ENCODE measurements around the gene EDARADD. TPM values are rescaled to one million over a fixed set of nuclear protein-coding genes. Genes with fewer than 3 reads are reported as not detected.

Gene EDARADD
- total RNA-seq, 1 experiment from 2014 or later, result 0.91 TPM

DNA sequence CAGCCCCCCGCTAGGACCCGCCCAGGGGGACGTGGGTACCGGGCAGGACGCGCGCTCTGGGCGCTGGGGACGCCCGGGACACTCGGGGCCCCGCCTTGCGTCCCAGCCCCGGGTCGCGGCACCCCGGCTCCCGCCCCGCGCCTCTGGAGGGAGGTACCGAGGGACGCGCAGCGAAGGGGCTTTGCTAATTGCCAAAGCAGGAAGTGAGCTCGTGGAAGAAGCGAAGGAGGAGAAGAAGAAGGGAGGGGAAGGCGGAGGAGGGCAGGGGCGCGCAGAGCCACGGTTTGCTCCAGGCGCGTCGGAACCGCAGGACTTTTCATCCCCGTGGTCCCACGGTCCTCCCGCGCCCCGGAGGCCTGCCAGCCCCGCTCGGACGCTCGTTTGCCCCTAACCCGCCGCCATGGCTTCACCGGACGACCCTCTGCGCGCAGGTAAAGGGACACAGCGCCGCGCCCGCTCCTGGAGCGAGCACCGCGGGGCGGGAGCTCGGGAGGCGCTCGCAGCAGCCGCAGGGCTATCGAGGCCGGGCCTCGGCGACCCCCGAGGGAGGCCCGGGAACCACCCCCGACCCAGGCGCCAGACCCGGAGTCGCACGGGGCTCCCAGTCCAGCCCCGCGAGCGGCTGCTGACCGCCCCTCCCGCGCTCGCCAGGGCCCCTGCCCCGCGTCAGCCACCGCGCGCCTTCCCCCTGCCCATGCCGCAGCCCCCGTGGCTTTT lies 1.3 kb downstream of the EDARADD start:
- DNase-seq, result peak; percentile 5
- no peak overlapping the region for H3K9ac ChIP-seq (ENCODE audit: low read length)
- H3K27ac ChIP-seq (ENCODE audit: low read length), result no peak overlapping the region
- CTCF ChIA-PET, result no interaction called here
- H3K9me2 ChIP-seq (replicated peaks; ENCODE audit: low read length), result no peaks in the 10 kb centered on the region
- H3K79me2 ChIP-seq (ENCODE audit: low read length), result no peaks in the 10 kb centered on the region
- POLR2A ChIA-PET (ENCODE audit: unreplicated experiment), result interaction anchor here (0.7 kb wide), 1 partner anchor 1625 kb away, joined by 4 read pairs; no protein-coding TSS in a partner anchor
- intact Hi-C loops (cut with micrococcal nuclease), result no loop called here
- no peaks in the 10 kb centered on the region for H3K36me3 ChIP-seq (ENCODE audit: low read depth, low read length)
- peak overlapping the region; percentile 75 for H2AFZ ChIP-seq (ENCODE audit: low read length)
- no TSS peak for BruUV-seq (replicated peaks)
- peaks cover 24% of the 10 kb centered on the region for H3K27me3 ChIP-seq (ENCODE audit: low read length)
- no peaks in the 10 kb centered on the region for H4K20me1 ChIP-seq (ENCODE audit: low read length)
- TF ChIP-seq EZH2 (IDR thresholded peaks at IDR 0.05; ENCODE audit: low read length, unreplicated experiment) (peak; percentile 16), CTCF (conservative IDR thresholded peaks at IDR 0.05; ENCODE audit: low read depth, low read length) (no peak)
- no peaks in the 10 kb centered on the region for H3K9me3 ChIP-seq (ENCODE audit: low read length)
- no peaks in the 10 kb centered on the region for H3F3A ChIP-seq (ENCODE audit: low read length, unreplicated experiment)
- H3K4me3 ChIP-seq (ENCODE audit: low read length), result peak overlapping the region; percentile 70
- no peaks in the 10 kb centered on the region for H3K4me1 ChIP-seq (ENCODE audit: insufficient read depth, low read length)
- peak overlapping the region; percentile 84 for H3K4me2 ChIP-seq (ENCODE audit: low read length)
- ATAC-seq, result peak; percentile 33; the same call in 1 of the 2 replicates

GRCh38 chr1:236395947-236396664 lies 2.0 kb downstream of the EDARADD start:
- CTCF ChIA-PET, result no interaction called here
- DNase-seq (no peak), ATAC-seq (no peak)
- Histone ChIP-seq H4K20me1 (ENCODE audit: low read length) (no peaks in the 10 kb centered on the region), H2AFZ (ENCODE audit: low read length) (peak overlapping the region; percentile 75), H3K9me3 (ENCODE audit: low read length) (no peaks in the 10 kb centered on the region), H3F3A (ENCODE audit: low read length, unreplicated experiment) (no peaks in the 10 kb centered on the region), H3K4me1 (ENCODE audit: insufficient read depth, low read length) (no peaks in the 10 kb centered on the region), H3K4me3 (ENCODE audit: low read length) (peak overlapping the region; percentile 70), H3K9me2 (replicated peaks; ENCODE audit: low read length) (no peaks in the 10 kb centered on the region), H3K27ac (ENCODE audit: low read length) (no peak overlapping the region), H3K79me2 (ENCODE audit: low read length) (no peaks in the 10 kb centered on the region), H3K9ac (ENCODE audit: low read length) (no peak overlapping the region), H3K4me2 (ENCODE audit: low read length) (peak overlapping the region; percentile 84), H3K36me3 (ENCODE audit: low read depth, low read length) (no peaks in the 10 kb centered on the region), H3K27me3 (ENCODE audit: low read length) (peaks cover 24% of the 10 kb centered on the region)
- TF ChIP-seq EZH2 (IDR thresholded peaks at IDR 0.05; ENCODE audit: low read length, unreplicated experiment) (no peak), CTCF (conservative IDR thresholded peaks at IDR 0.05; ENCODE audit: low read depth, low read length) (no peak), EZH2phosphoT487 (IDR thresholded peaks at IDR 0.05; ENCODE audit: borderline replicate concordance, low read length) (no peak)
- no TSS peak for BruUV-seq (replicated peaks)
- POLR2A ChIA-PET (ENCODE audit: unreplicated experiment), result no interaction called here
- intact Hi-C loops (cut with micrococcal nuclease), result no loop called here

- Histone ChIP-seq H3K27ac (ENCODE audit: low read length) (no peak overlapping the region), H3K79me2 (ENCODE audit: low read length) (no peaks in the 10 kb centered on the region), H3K4me2 (ENCODE audit: low read length) (no peak overlapping the region), H4K20me1 (ENCODE audit: low read length) (no peaks in the 10 kb centered on the region), H3K9ac (ENCODE audit: low read length) (no peak overlapping the region), H2AFZ (ENCODE audit: low read length) (no peak overlapping the region), H3K9me3 (ENCODE audit: low read length) (no peaks in the 10 kb centered on the region), H3K27me3 (ENCODE audit: low read length) (peaks cover 30% of the 10 kb centered on the region), H3F3A (ENCODE audit: low read length, unreplicated experiment) (no peaks in the 10 kb centered on the region), H3K4me1 (ENCODE audit: insufficient read depth, low read length) (no peaks in the 10 kb centered on the region), H3K9me2 (replicated peaks; ENCODE audit: low read length) (no peaks in the 10 kb centered on the region), H3K36me3 (ENCODE audit: low read depth, low read length) (no peaks in the 10 kb centered on the region), H3K4me3 (ENCODE audit: low read length) (no peak overlapping the region)
- ChIA-PET CTCF (no interaction called here), POLR2A (ENCODE audit: unreplicated experiment) (no interaction called here)
- no peak for TF ChIP-seq EZH2phosphoT487 (IDR thresholded peaks at IDR 0.05; ENCODE audit: borderline replicate concordance, low read length)
- TF ChIP-seq EZH2 (IDR thresholded peaks at IDR 0.05; ENCODE audit: low read length, unreplicated experiment), result no peak
- ATAC-seq (no peak), DNase-seq (no peak)
- BruUV-seq (replicated peaks), result no TSS peak
- intact Hi-C loops (cut with micrococcal nuclease), result no loop called here
Observed at GRCh38 chr1:236396665-236397043, 2.6 kb downstream of the EDARADD start.

Measured in PC-3 (cell line).